ENCODE results near the gene TAS2R20.

The TAS2R20 gene

GRCh38 chr12:11016937-11017336 lies 18.8 kb upstream of the TAS2R20 start (continued):
- TF ChIP-seq ZNF19 (tag by site-specific recombination; IDR thresholded peaks at IDR 0.05; ENCODE audit: low read depth): no peak
- TF ChIP-seq PRDM4 (tag by site-specific recombination; IDR thresholded peaks at IDR 0.05): no peak
- TF ChIP-seq ZNF280D (tag by site-specific recombination; IDR thresholded peaks at IDR 0.05): no peak
- no peak for TF ChIP-seq ZBTB10 (tag by site-specific recombination; IDR thresholded peaks at IDR 0.05)
- no peak for TF ChIP-seq ZNF26 (tag by site-specific recombination; IDR thresholded peaks at IDR 0.05)
- no peak for TF ChIP-seq PRDM6 (tag by site-specific recombination; IDR thresholded peaks at IDR 0.05)
- TF ChIP-seq ZNF692 (tag by site-specific recombination; IDR thresholded peaks at IDR 0.05): no peak

GRCh38 chr12:11015775-11016430 lies 17.8 kb upstream of the TAS2R20 start:
- ChIA-PET POLR2A (no interaction called here), CTCF (no interaction called here)
- H3K4me1 ChIP-seq (ENCODE audit: control insufficient read depth, insufficient read depth, low read length): no peaks in the 10 kb centered on the region
- H3K27ac ChIP-seq (ENCODE audit: extremely low read depth, low read depth, low read length): no peak overlapping the region
- H3K4me3 ChIP-seq (ENCODE audit: low read depth, low read length): no peak overlapping the region
- H3K36me3 ChIP-seq (ENCODE audit: control insufficient read depth in 2 of 2, insufficient read depth in 1 of 2, low read length in 2 of 2): no peaks in the 10 kb centered on the region
- no peak for TF ChIP-seq ZNF148 (tag by site-specific recombination; IDR thresholded peaks at IDR 0.05; ENCODE audit: borderline replicate concordance)
- 0 out of 2 replicates have a peak, but pooled peaks have one; percentile 13 for TF ChIP-seq PRDM1 (tag by site-specific recombination; IDR thresholded peaks at IDR 0.05)
- H3K9me3 ChIP-seq (ENCODE audit: control insufficient read depth, insufficient read depth, low read depth, low read length): no peaks in the 10 kb centered on the region

Data from HEK293 (cell line).